PC-9 (cell line): Measurements from ENCODE around the gene OSBPL3. TPM values are rescaled to one million over a fixed set of nuclear protein-coding genes. Genes with fewer than 3 reads are reported as not detected.

Experiments
- BruUV-seq: library from RNA; stranded (reverse); fragments of 400-500 nt; replicated peaks from 2 replicates; lab custom pipeline; 2021; lab: Mats Ljungman, UMichigan
- CTCF ChIA-PET: fragments of 300-600 bp; sonication (Branson Sonifier 250); formaldehyde crosslinking; loops from one replicate; lab custom pipeline; 2022; ENCODE audit warnings: antibody characterized with exemption; lab: Charles Lee
- POLR2A ChIA-PET: fragments of 300-600 bp; sonication (Branson Sonifier 250); formaldehyde crosslinking; loops from one replicate; lab custom pipeline; 2022; ENCODE audit warnings: antibody characterized with exemption; ENCODE audit not compliant: unreplicated experiment; lab: Charles Lee
- DNase-seq, 2 experiments: peaks; one replicate each; pipeline versions ENCODE4 v3.0.0 to v3.0.0-alpha.2; 2015 to 2022; ENCODE audit warnings: mixed read lengths in 1 of 2
- H2AFZ ChIP-seq: fragments of 200-600 bp; sonication (generic); 2 replicates; pipeline ENCODE4 v1.8.1; 2017; ENCODE audit warnings: antibody characterized with exemption
- H3F3A ChIP-seq: fragments of 200-600 bp; sonication (generic); 2 replicates; pipeline ENCODE4 v1.8.1; 2017; ENCODE audit warnings: antibody characterized with exemption, mild to moderate bottlenecking, low read depth; ENCODE audit not compliant: insufficient read depth
- H3K27ac ChIP-seq: fragments of 200-600 bp; sonication (generic); 2 replicates; pipeline ENCODE4 v1.6.1; 2016; ENCODE audit warnings: mixed run types
- H3K27me3 ChIP-seq: fragments of 200-600 bp; sonication (generic); 2 replicates; pipeline ENCODE4 v1.6.1; 2016; ENCODE audit warnings: low read depth, mixed run types; ENCODE audit not compliant: insufficient read depth
- H3K36me3 ChIP-seq: fragments of 200-600 bp; sonication (generic); 2 replicates; pipeline ENCODE4 v1.6.1; 2016; ENCODE audit warnings: low read depth, mixed run types
- H3K4me1 ChIP-seq: fragments of 200-600 bp; sonication (generic); replicated peaks from 2 replicates; pipeline ENCODE4 v1.6.1; 2016; ENCODE audit warnings: mixed run types; ENCODE audit not compliant: insufficient read depth
- H3K4me2 ChIP-seq: fragments of 200-600 bp; sonication (generic); 2 replicates; pipeline ENCODE4 v1.6.1; 2017; ENCODE audit warnings: mixed run types
- H3K4me3 ChIP-seq: fragments of 200-600 bp; sonication (generic); 2 replicates; pipeline ENCODE4 v1.6.1; 2016; ENCODE audit warnings: mixed run types
- H3K79me2 ChIP-seq: fragments of 200-600 bp; sonication (generic); 2 replicates; pipeline ENCODE4 v1.6.1; 2017; ENCODE audit warnings: low read depth, mixed run types
- H3K9me2 ChIP-seq: fragments of 200-600 bp; sonication (generic); 2 replicates; pipeline ENCODE4 v1.8.1; 2017; ENCODE audit warnings: mild to moderate bottlenecking; ENCODE audit not compliant: insufficient read depth
- H3K9me3 ChIP-seq: fragments of 200-600 bp; sonication (generic); 2 replicates; pipeline ENCODE4 v1.8.1; 2016; ENCODE audit warnings: low read depth; ENCODE audit not compliant: insufficient read depth
- H4K20me1 ChIP-seq: fragments of 200-600 bp; sonication (generic); 2 replicates; pipeline ENCODE4 v1.8.1; 2017; ENCODE audit not compliant: insufficient read depth
- EZH2 ChIP-seq: fragments of 200-600 bp; sonication (generic); IDR thresholded peaks from 2 replicates; pipeline ENCODE4 v1.8.0; 2017; ENCODE audit warnings: antibody characterized with exemption, low read depth
- intact Hi-C: fragments of 100-400 bp; cut with micrococcal nuclease; formaldehyde crosslinking; loops from one replicate; pipeline ENCODE4 v1.10.0; 2022; ENCODE audit not compliant: unreplicated experiment
- total RNA-seq: library from RNA; stranded (reverse); gene quantifications from 2 replicates; pipeline ENCODE4 v1.2.3, GENCODE V29; 2021
- TF ChIP-seq, protein P1 (sequence below): fragments of 200-600 bp; sonication (generic); conservative IDR thresholded peaks from 2 replicates; pipeline ENCODE4 v1.6.1; 2017; ENCODE audit warnings: mixed run types, antibody characterized with exemption, mild to moderate bottlenecking, moderate library complexity

OSBPL3 gene
- total RNA-seq, 1 experiment from 2014 or later: 87.6 TPM

DNA sequence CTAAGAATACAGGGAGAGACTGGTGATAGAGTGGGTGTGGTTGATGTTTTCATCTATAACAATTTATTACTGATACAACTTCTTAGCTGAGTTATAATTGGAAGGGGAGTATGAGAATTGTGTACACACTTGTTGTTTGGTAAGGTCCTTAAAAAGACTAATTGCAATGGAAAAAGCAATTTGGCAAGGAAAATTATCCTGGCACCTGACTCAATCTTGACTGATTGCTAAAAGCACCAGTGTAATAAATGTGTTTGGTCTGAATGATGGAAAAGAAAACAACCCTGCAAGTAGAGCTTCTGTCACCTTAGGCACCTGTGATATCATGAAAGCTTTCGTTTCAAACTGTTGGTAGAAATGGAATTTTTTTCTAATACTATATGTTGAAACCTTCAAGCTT is 216.0 kb downstream of the OSBPL3 start:
- Histone ChIP-seq H3K27me3 (no peaks in the 10 kb centered on the region), H3K4me2 (no peak overlapping the region), H3K4me3 (no peak overlapping the region), H3K4me1 (no peaks in the 10 kb centered on the region), H3K27ac (no peak overlapping the region), H3F3A (no peaks in the 10 kb centered on the region), H4K20me1 (no peaks in the 10 kb centered on the region), H3K9me3 (no peaks in the 10 kb centered on the region), H3K36me3 (no peaks in the 10 kb centered on the region), H2AFZ (no peak overlapping the region), H3K9me2 (no peaks in the 10 kb centered on the region), H3K79me2 (no peaks in the 10 kb centered on the region)
- no peak for TF ChIP-seq EZH2
- TF ChIP-seq, protein P1, sequence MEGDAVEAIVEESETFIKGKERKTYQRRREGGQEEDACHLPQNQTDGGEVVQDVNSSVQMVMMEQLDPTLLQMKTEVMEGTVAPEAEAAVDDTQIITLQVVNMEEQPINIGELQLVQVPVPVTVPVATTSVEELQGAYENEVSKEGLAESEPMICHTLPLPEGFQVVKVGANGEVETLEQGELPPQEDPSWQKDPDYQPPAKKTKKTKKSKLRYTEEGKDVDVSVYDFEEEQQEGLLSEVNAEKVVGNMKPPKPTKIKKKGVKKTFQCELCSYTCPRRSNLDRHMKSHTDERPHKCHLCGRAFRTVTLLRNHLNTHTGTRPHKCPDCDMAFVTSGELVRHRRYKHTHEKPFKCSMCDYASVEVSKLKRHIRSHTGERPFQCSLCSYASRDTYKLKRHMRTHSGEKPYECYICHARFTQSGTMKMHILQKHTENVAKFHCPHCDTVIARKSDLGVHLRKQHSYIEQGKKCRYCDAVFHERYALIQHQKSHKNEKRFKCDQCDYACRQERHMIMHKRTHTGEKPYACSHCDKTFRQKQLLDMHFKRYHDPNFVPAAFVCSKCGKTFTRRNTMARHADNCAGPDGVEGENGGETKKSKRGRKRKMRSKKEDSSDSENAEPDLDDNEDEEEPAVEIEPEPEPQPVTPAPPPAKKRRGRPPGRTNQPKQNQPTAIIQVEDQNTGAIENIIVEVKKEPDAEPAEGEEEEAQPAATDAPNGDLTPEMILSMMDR: no peak
- ChIA-PET POLR2A (no interaction called here), CTCF (interaction anchor here (0.7 kb wide), 1 partner anchor 48 kb away, joined by 11 read pairs; no protein-coding TSS in a partner anchor)
- DNase-seq: no peak
- no TSS peak for BruUV-seq
- intact Hi-C loops: no loop called here

DNA sequence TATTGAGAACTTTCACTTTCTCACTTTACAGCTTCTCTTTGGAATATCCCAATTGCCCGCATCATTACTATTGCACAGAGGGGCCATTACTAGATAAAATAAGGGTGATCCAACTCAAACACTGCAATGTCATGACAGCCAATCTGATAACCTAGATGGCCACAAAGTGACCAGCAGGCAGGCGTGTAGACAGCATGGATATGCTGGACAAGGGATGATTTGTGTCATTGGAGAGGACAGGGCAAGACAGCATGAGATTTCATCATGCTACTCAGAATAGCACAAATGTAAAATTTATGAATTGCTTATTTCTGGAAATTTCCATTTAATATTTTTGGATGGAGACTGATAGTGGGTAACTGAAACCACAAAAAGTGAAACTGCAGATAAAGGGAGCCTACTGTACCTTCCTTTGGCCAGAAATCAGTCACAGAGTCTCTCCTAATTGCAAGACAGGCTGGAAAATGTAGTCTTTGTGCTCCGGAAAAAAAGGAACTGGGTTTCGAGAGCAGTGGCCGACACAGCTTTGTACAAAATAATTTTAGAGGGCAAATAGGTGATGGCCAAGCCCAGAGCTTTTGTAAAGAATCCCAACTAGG is 216.6 kb downstream of the OSBPL3 start:
- CTCF ChIA-PET: no interaction called here
- Histone ChIP-seq H3K36me3 (no peaks in the 10 kb centered on the region), H3K9me3 (no peaks in the 10 kb centered on the region), H3F3A (no peaks in the 10 kb centered on the region), H3K4me3 (no peak overlapping the region), H3K79me2 (no peaks in the 10 kb centered on the region), H2AFZ (no peak overlapping the region), H4K20me1 (no peaks in the 10 kb centered on the region), H3K4me2 (no peak overlapping the region), H3K27ac (no peak overlapping the region), H3K27me3 (no peaks in the 10 kb centered on the region), H3K9me2 (no peaks in the 10 kb centered on the region), H3K4me1 (peaks cover 2% of the 10 kb centered on the region; the same call in 1 of the 2 replicates)
- POLR2A ChIA-PET: no interaction called here
- no peak for DNase-seq
- no TSS peak for BruUV-seq
- no peak for TF ChIP-seq EZH2
- TF ChIP-seq, protein P1: no peak
- intact Hi-C loops: no loop called here

DNA sequence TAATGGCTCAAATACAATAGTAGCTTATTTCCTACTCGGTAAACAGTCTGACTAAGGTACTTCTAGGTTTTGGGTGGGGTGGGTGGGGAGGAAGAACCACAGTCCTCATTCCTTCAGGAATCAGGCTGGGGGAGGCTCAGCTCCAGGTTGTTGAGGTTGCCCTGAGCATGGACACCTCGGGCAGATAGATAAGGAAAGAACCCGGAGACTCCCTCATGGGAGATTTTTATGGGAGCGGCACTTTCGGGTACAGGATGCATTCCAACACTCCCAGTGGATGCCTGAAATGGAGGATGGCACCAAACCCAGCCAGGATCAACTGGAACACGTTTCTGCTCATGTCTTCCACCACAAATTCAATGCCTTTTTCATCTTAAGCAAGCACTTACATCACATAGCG is 217.2 kb downstream of the OSBPL3 start:
- POLR2A ChIA-PET: no interaction called here
- H3K27me3 ChIP-seq: no peaks in the 10 kb centered on the region
- H3K4me2 ChIP-seq: no peak overlapping the region
- no peaks in the 10 kb centered on the region for H4K20me1 ChIP-seq
- BruUV-seq: no TSS peak
- H3K79me2 ChIP-seq: no peaks in the 10 kb centered on the region
- no peak for DNase-seq
- CTCF ChIA-PET: interaction anchor here (0.5 kb wide), 1 partner anchor 308 kb away, joined by 9 read pairs; no protein-coding TSS in a partner anchor
- TF ChIP-seq, protein P1: no peak
- TF ChIP-seq EZH2: no peak
- H3K36me3 ChIP-seq: no peaks in the 10 kb centered on the region
- intact Hi-C loops: no loop called here
- no peaks in the 10 kb centered on the region for H3K9me3 ChIP-seq
- no peaks in the 10 kb centered on the region for H3K9me2 ChIP-seq
- no peak overlapping the region for H2AFZ ChIP-seq
- no peak overlapping the region for H3K4me3 ChIP-seq
- H3K27ac ChIP-seq: no peak overlapping the region
- peaks cover 8% of the 10 kb centered on the region for H3K4me1 ChIP-seq
- no peaks in the 10 kb centered on the region for H3F3A ChIP-seq
